Neural cell (in vitro differentiated cells): ENCODE measurements around the gene PODXL2. TPM values are rescaled to one million over a fixed set of nuclear protein-coding genes. Genes with fewer than 3 reads are reported as not detected.
A peak's percentile ranks its signal among the peaks of the same experiment; 100 is the strongest.

Experiments
- H2AFZ ChIP-seq: fragments of 200-600, 300-800 bp; sonication (generic), shearing (Covaris generic); 2 replicates; pipeline ENCODE4 v1.6.0; 2014; ENCODE audit warnings: low read depth, mild to moderate bottlenecking, antibody characterized with exemption, low read length, moderate library complexity
- H3F3A ChIP-seq: fragments of 200-600 bp; shearing (Covaris generic); 2 replicates; pipeline ENCODE4 v1.6.1; 2016; ENCODE audit warnings: mild to moderate bottlenecking, moderate library complexity, mixed read lengths, antibody characterized with exemption, low read length; ENCODE audit not compliant: insufficient read depth, poor library complexity, severe bottlenecking
- H3K27ac ChIP-seq: fragments of 200-600, 300-800 bp; sonication (generic), shearing (Covaris generic); 2 replicates; pipeline ENCODE4 v1.5.1; 2014; ENCODE audit warnings: mild to moderate bottlenecking, low read length, moderate library complexity
- H3K27me3 ChIP-seq: fragments of 300-800, 200-600 bp; sonication (generic), shearing (Covaris generic); 2 replicates; pipeline ENCODE4 v1.6.0; 2014; ENCODE audit warnings: mild to moderate bottlenecking, low read depth, low read length, moderate library complexity; ENCODE audit not compliant: insufficient read depth
- H3K36me3 ChIP-seq: fragments of 300-800, 200-600 bp; sonication (generic), shearing (Covaris generic); 2 replicates; pipeline ENCODE4 v1.5.1; 2014; ENCODE audit warnings: mild to moderate bottlenecking, antibody characterized with exemption, low read length, moderate library complexity; ENCODE audit not compliant: insufficient read depth
- H3K4me2 ChIP-seq: fragments of 300-800, 200-600 bp; sonication (generic), shearing (Covaris generic); 2 replicates; pipeline ENCODE4 v1.6.0; 2014; ENCODE audit warnings: mild to moderate bottlenecking, low read length
- H3K4me3 ChIP-seq: fragments of 300-800, 200-600 bp; sonication (generic), shearing (Covaris generic); 2 replicates; pipeline ENCODE4 v1.5.1; 2014; ENCODE audit warnings: mild to moderate bottlenecking, low read length, moderate library complexity
- H3K79me2 ChIP-seq: fragments of 200-600 bp; shearing (Covaris generic); replicated peaks from 2 replicates; pipeline ENCODE4 v1.6.0; 2014; ENCODE audit warnings: mild to moderate bottlenecking, low read length, moderate library complexity; ENCODE audit not compliant: insufficient read depth
- H3K9ac ChIP-seq: fragments of 300-800, 200-600 bp; sonication (generic), shearing (Covaris generic); 2 replicates; pipeline ENCODE4 v1.6.1; 2016; ENCODE audit warnings: mild to moderate bottlenecking, low read length, mixed read lengths
- H3K9me2 ChIP-seq: fragments of 200-600 bp; shearing (Covaris generic); 2 replicates; pipeline ENCODE4 v1.6.1; 2016; ENCODE audit warnings: mild to moderate bottlenecking, low read length, mixed read lengths; ENCODE audit not compliant: insufficient read depth
- H3K9me3 ChIP-seq: fragments of 200-600, 300-800 bp; sonication (generic), shearing (Covaris generic); 2 replicates; pipeline ENCODE4 v1.6.1; 2016; ENCODE audit warnings: mild to moderate bottlenecking, mixed run types, low read length, moderate library complexity, mixed read lengths
- H4K20me1 ChIP-seq: fragments of 200-600 bp; shearing (Covaris generic); 2 replicates; pipeline ENCODE4 v1.6.1; 2016; ENCODE audit warnings: mild to moderate bottlenecking, mixed run types; ENCODE audit not compliant: insufficient read depth
- CTCF ChIP-seq: fragments of 450-650 bp; IDR thresholded peaks from 2 replicates; pipeline ENCODE4 v1.5.1; 2014; ENCODE audit warnings: antibody characterized with exemption, mild to moderate bottlenecking, moderate library complexity; ENCODE audit not compliant: poor library complexity, severe bottlenecking
- EP300 ChIP-seq: fragments of 450-650 bp; conservative IDR thresholded peaks from 2 replicates; pipeline ENCODE4 v1.6.1; 2014; ENCODE audit warnings: antibody characterized with exemption, mild to moderate bottlenecking, moderate library complexity; ENCODE audit not compliant: poor library complexity, severe bottlenecking
- EZH2 ChIP-seq: fragments of 200-600, 300-800 bp; shearing (Covaris generic), sonication (generic); IDR thresholded peaks from 2 replicates; pipeline ENCODE4 v1.6.1; 2014; ENCODE audit warnings: antibody characterized with exemption, low read length, borderline replicate concordance, mild to moderate bottlenecking; ENCODE audit not compliant: insufficient read depth, poor library complexity, severe bottlenecking
- MXI1 ChIP-seq: fragments of 450-650 bp; conservative IDR thresholded peaks from 2 replicates; pipeline ENCODE4 v1.6.1; 2014; ENCODE audit warnings: antibody characterized with exemption, mild to moderate bottlenecking; ENCODE audit not compliant: poor library complexity, severe bottlenecking
- POLR2AphosphoS5 ChIP-seq: IDR thresholded peaks from 2 replicates; pipeline ENCODE4 v1.6.1; 2012
- RAD21 ChIP-seq: fragments of 450-650 bp; conservative IDR thresholded peaks from 2 replicates; pipeline ENCODE4 v1.6.1; 2014; ENCODE audit warnings: antibody characterized with exemption, mild to moderate bottlenecking, moderate library complexity
- REST ChIP-seq: IDR thresholded peaks from 2 replicates; pipeline ENCODE4 v1.6.1; 2012; ENCODE audit warnings: borderline replicate concordance
- SMC3 ChIP-seq: fragments of 450-650 bp; conservative IDR thresholded peaks from 2 replicates; pipeline ENCODE4 v1.6.1; 2014; ENCODE audit warnings: antibody characterized with exemption, mild to moderate bottlenecking, moderate library complexity; ENCODE audit not compliant: poor library complexity
- TAF1 ChIP-seq: IDR thresholded peaks from 2 replicates; pipeline ENCODE4 v1.6.1; 2012; ENCODE audit warnings: low read depth
- polyA plus RNA-seq: library from polyadenylated mRNA; depleted of rRNA; stranded (reverse); fragments of >200 nt; gene quantifications from 2 replicates; pipeline ENCODE4 v1.2.3, GENCODE V29; 2014

The PODXL2 gene
- polyA plus RNA-seq, 1 donor from 2014 or later, result 266 TPM

- Histone ChIP-seq H3K9me3 (no peaks in the 10 kb centered on the region), H3K27ac (peak overlapping the region; percentile 54), H3K9me2 (no peaks in the 10 kb centered on the region), H2AFZ (no peak overlapping the region), H3K9ac (peak overlapping the region; percentile 78), H3K4me2 (no peak overlapping the region), H3K79me2 (peaks cover 12% of the 10 kb centered on the region), H3K27me3 (no peaks in the 10 kb centered on the region), H3K4me3 (peak overlapping the region; percentile 89), H3K36me3 (no peaks in the 10 kb centered on the region), H4K20me1 (no peaks in the 10 kb centered on the region), H3F3A (no peaks in the 10 kb centered on the region)
- TF ChIP-seq EP300 (no peak), CTCF (no peak), TAF1 (no peak), POLR2AphosphoS5 (no peak), SMC3 (no peak), REST (no peak), MXI1 (no peak), EZH2 (no peak), RAD21 (no peak)
Measured at GRCh38 chr3:127590282-127590592, 38.7 kb upstream of the PODXL2 start.

DNA sequence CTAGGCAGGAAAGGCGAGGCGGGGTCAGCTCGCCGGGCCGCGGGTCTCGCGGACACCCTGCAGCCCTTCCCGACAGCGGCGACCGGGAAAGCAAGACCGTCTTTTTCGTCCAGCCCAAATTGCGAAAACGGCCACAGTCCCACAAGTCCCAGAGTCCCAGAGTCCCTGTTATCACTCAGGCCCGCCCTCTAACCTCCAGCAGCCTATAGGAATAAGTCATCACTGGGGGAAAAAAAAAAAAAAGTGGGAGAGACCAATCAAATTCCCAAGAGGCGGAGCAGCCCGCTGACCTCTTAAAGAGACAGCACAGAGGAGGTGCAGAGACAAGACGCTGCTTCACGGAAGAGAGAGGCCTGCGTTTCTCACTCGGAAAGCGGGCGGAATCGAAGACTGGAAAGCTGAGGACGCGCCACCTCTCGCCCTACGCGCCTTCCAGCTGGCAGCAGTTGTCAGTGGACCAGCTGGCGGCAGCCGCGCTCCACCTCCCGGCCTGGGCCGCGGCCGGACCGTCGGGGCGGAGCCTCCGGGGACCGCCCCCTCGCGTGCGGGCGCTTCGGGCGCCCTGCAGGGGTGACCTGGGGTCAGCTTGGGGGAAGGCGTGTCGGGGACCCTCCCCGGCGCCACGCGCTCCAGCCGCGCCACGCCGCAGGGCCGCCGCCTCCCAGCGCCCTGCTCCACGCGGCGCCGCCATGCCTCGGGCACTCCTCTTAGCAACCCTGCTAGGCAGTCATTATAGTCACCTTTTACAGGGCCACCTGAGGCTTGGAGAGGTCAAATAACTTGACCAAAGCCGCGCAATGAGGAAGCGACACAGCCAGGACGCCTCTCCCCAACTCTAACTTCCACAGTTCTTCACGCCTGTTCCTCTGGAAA, 38.2 kb upstream of the PODXL2 start, which contains the start of gene TPRA1:
TPRA1 (minus strand) TSS at position 141 of the 873 bp plus-strand sequence. CDS start 10,587 bp downstream, outside the sequence.
- TF ChIP-seq CTCF (peak; percentile 71), TAF1 (peak; percentile 55), EZH2 (no peak), REST (no peak), MXI1 (peak; percentile 95), POLR2AphosphoS5 (peak; percentile 69), RAD21 (peak; percentile 76), EP300 (peak; percentile 34), SMC3 (peak; percentile 72)
- Histone ChIP-seq H3K4me3 (peak within 1 kb of the TSS; percentile 89), H3F3A (no peaks in the 10 kb centered on the region), H3K9ac (peak within 1 kb of the TSS; percentile 78), H3K36me3 (no peaks in the 10 kb centered on the region), H3K27ac (peak within 1 kb of the TSS; percentile 54), H3K4me2 (peak within 1 kb of the TSS; percentile 59), H3K9me3 (no peaks in the 10 kb centered on the region), H4K20me1 (no peaks in the 10 kb centered on the region), H3K79me2 (peaks cover 12% of the 10 kb centered on the region), H3K9me2 (no peaks in the 10 kb centered on the region), H2AFZ (peak within 1 kb of the TSS; percentile 12), H3K27me3 (no peaks in the 10 kb centered on the region)
